ENCODE measurements around the gene KCNA1. TPM values are rescaled to one million over a fixed set of nuclear protein-coding genes. Genes with fewer than 3 reads are reported as not detected.

Gene KCNA1
- total RNA-seq, 1 experiment from 2014 or later, result not detected

GRCh38 chr12:4894019-4894418 is 15.7 kb upstream of the KCNA1 start:
- no peak for DNase-seq (ENCODE audit: low read depth, low spot score)
- ChIA-PET RAD21 (ENCODE audit: low non-redundant PET in 1 of 2, low total read pairs in 2 of 2, uncharacterized antibody in 2 of 2, unreplicated experiment in 2 of 2) (no interaction called here), CTCF (no interaction called here), POLR2A (no interaction called here)
- Histone ChIP-seq H3K4me3 (replicated peaks in 1 of 2; ENCODE audit: low read depth in 1 of 2, low read length in 2 of 2) (no peak overlapping the region), H3K9me3 (ENCODE audit: control insufficient read depth in 1 of 2, insufficient read depth in 1 of 2, low read depth in 1 of 2, low read length in 2 of 2) (no peaks in the 10 kb centered on the region), H3K27ac (ENCODE audit: low read depth, low read length) (no peak overlapping the region), H4K20me1 (ENCODE audit: insufficient read depth) (no peaks in the 10 kb centered on the region), H3K9me2 (ENCODE audit: insufficient read depth) (no peaks in the 10 kb centered on the region), H3K4me1 (ENCODE audit: control insufficient read depth in 1 of 2, insufficient read depth in 2 of 2, low read length in 2 of 2) (no peaks in the 10 kb centered on the region), H3K79me2 (ENCODE audit: insufficient read depth, low read length) (no peaks in the 10 kb centered on the region), H3K27me3 (ENCODE audit: insufficient read depth, low read length) (peaks cover 36% of the 10 kb centered on the region), H3K9ac (ENCODE audit: low read length) (no peak overlapping the region), H3K4me2 (ENCODE audit: low read length) (no peak overlapping the region), H3K36me3 (ENCODE audit: control insufficient read depth in 1 of 2, insufficient read depth in 2 of 2, low read length in 2 of 2) (no peaks in the 10 kb centered on the region), H2AFZ (ENCODE audit: low read depth, low read length, poor library complexity, severe bottlenecking) (no peak overlapping the region)
- intact Hi-C loops (cut with micrococcal nuclease), result no loop called here
- no peak for ATAC-seq
- TF ChIP-seq SP1 (IDR thresholded peaks at IDR 0.05; ENCODE audit: low read depth) (no peak), CEBPB (IDR thresholded peaks at IDR 0.05; ENCODE audit: low read depth) (no peak), JUND (IDR thresholded peaks at IDR 0.05) (no peak), REST (IDR thresholded peaks at IDR 0.05; ENCODE audit: low read depth) (no peak), ATF3 (IDR thresholded peaks at IDR 0.05) (no peak), CTCF (IDR thresholded peaks at IDR 0.05 in 2 of 3, conservative IDR thresholded peaks at IDR 0.05 in 1 of 3; ENCODE audit: borderline replicate concordance in 1 of 3, insufficient read depth in 1 of 3, low read depth in 2 of 3, low read length in 2 of 3) (no peak), ZBTB33 (IDR thresholded peaks at IDR 0.05; ENCODE audit: extremely low read depth, insufficient replicate concordance, low read length) (no peak), YY1 (IDR thresholded peaks at IDR 0.05; ENCODE audit: extremely low read depth, insufficient replicate concordance, low read depth, low read length) (no peak), TCF7L2 (IDR thresholded peaks at IDR 0.05; ENCODE audit: borderline replicate concordance, extremely low read depth, insufficient read depth, insufficient read length) (no peak), CBX3 (IDR thresholded peaks at IDR 0.05; ENCODE audit: low read depth) (no peak), ZNF274 (IDR thresholded peaks at IDR 0.05; ENCODE audit: low read depth, low read length) (no peak)
- no TSS peak for BruUV-seq (replicated peaks)
